Type B pancreatic cell (in vitro differentiated cells): ENCODE data around the gene LHB. TPM values are rescaled to one million over a fixed set of nuclear protein-coding genes. Genes with fewer than 3 reads are reported as not detected.
A peak's percentile ranks its signal among the peaks of the same experiment; 100 is the strongest.

Source experiments
- DNase-seq: peaks from one replicate; pipeline ENCODE4 v3.0.0; 2021; ENCODE audit warnings: mixed read lengths; ENCODE audit not compliant: unreplicated experiment; ENCODE audit errors: extremely low spot score
- H3K27ac Mint-ChIP-seq: 2 replicates; pipeline ENCODE4 v1.8.0; 2021; ENCODE audit warnings: mild to moderate bottlenecking, mixed read lengths
- H3K27me3 Mint-ChIP-seq: 2 replicates; pipeline ENCODE4 v1.8.0; 2021; ENCODE audit warnings: mixed read lengths
- H3K36me3 Mint-ChIP-seq: 2 replicates; pipeline ENCODE4 v1.8.0; 2021; ENCODE audit warnings: mixed read lengths
- H3K4me1 Mint-ChIP-seq: one replicate; pipeline ENCODE4 v1.8.0; 2021; ENCODE audit warnings: mixed read lengths; ENCODE audit not compliant: unreplicated experiment
- H3K4me3 Mint-ChIP-seq: 2 replicates; pipeline ENCODE4 v1.8.0; 2021; ENCODE audit warnings: mild to moderate bottlenecking, mixed read lengths
- H3K9me3 Mint-ChIP-seq: 2 replicates; pipeline ENCODE4 v1.8.0; 2021; ENCODE audit warnings: mixed read lengths
- microRNA-seq: library from miRNA; unstranded; fragments of <30 nt; microRNA quantifications from one replicate; pipeline ENCODE4, GENCODE V29; 2020
- total RNA-seq: library from RNA; stranded (reverse); gene quantifications from 2 replicates; pipeline ENCODE4 v1.2.1, GENCODE V29; 2021; ENCODE audit warnings: low replicate concordance
- TF ChIP-seq, protein P1 (sequence below): fragments of 200-600 bp; sonication (generic); conservative IDR thresholded peaks from 2 replicates; pipeline ENCODE4 v1.5.0; 2021; ENCODE audit warnings: antibody characterized with exemption, mild to moderate bottlenecking

Gene LHB
- total RNA-seq, 1 donor from 2014 or later = not detected

GRCh38 chr19:48968179-48968661 lies 48.7 kb downstream of the LHB start:
- TF ChIP-seq, protein P1, sequence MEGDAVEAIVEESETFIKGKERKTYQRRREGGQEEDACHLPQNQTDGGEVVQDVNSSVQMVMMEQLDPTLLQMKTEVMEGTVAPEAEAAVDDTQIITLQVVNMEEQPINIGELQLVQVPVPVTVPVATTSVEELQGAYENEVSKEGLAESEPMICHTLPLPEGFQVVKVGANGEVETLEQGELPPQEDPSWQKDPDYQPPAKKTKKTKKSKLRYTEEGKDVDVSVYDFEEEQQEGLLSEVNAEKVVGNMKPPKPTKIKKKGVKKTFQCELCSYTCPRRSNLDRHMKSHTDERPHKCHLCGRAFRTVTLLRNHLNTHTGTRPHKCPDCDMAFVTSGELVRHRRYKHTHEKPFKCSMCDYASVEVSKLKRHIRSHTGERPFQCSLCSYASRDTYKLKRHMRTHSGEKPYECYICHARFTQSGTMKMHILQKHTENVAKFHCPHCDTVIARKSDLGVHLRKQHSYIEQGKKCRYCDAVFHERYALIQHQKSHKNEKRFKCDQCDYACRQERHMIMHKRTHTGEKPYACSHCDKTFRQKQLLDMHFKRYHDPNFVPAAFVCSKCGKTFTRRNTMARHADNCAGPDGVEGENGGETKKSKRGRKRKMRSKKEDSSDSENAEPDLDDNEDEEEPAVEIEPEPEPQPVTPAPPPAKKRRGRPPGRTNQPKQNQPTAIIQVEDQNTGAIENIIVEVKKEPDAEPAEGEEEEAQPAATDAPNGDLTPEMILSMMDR = no peak
- Mint-ChIP-seq H3K9me3 (no peaks in the 10 kb centered on the region), H3K36me3 (peaks cover 23% of the 10 kb centered on the region), H3K27me3 (peaks cover 3% of the 10 kb centered on the region), H3K4me1 (peaks cover 25% of the 10 kb centered on the region), H3K27ac (peak overlapping the region; percentile 73), H3K4me3 (peak overlapping the region; percentile 98)
- DNase-seq = no peak

DNA sequence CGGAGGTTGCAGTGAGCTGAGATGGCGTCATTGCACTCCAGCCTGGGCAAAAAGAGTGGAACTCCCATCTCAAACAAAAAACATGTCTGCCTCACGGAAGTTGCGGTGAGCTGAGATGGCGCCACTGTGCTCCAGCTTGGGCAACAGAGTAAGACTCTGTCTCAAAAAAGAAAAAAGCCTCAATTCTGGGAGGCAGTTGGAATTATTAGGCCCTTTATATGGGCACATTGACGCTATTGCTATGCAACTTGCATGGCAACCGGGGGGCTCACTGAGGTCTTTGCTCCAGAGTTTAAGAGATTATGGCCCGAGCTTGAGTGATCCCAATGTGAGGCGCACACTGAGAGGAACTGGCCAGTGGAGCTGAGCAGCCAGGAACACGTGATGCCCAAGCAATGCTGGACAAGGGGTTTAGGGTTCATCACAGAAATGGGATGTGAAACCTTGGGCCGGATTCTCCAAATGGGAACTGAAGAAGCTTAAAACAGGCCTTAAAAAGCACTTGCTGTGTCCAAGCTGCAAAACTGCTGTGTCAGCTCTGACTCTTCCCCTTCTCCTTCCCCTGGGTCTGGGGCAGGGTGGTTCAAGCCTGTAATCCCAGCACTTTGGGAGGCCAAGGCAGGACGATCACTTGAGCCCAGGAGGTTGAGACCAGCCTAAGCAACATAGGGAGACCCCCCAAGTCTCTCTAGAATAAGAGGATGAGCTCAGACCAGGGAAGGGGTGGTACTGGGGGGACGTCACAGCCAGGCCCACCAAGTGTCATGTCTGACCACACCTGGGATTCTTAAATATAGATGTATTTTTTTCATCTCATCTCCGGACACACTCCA lies 49.3 kb downstream of the LHB start:
- Mint-ChIP-seq H3K4me1 (peaks cover 25% of the 10 kb centered on the region), H3K36me3 (peaks cover 23% of the 10 kb centered on the region), H3K27ac (peak overlapping the region; percentile 97), H3K4me3 (peak overlapping the region; percentile 98), H3K9me3 (no peaks in the 10 kb centered on the region), H3K27me3 (peaks cover 3% of the 10 kb centered on the region)
- DNase-seq = no peak
- TF ChIP-seq, protein P1 = no peak

GRCh38 chr19:48966541-48967345 lies 50.1 kb downstream of the LHB start:
- Mint-ChIP-seq H3K27me3 (peaks cover 3% of the 10 kb centered on the region), H3K36me3 (peaks cover 23% of the 10 kb centered on the region), H3K4me1 (peaks cover 29% of the 10 kb centered on the region), H3K4me3 (peak overlapping the region; percentile 98), H3K27ac (peak overlapping the region; percentile 97), H3K9me3 (no peaks in the 10 kb centered on the region)
- DNase-seq = no peak
- TF ChIP-seq, protein P1 = no peak

Small RNA genes lying within 50 kb of the gene (microRNA-seq; reads per million reads assigned to microRNA genes)
- gene MIR6798 = not detected

Other genes with a start within 250 kb of the LHB start
- 52.8 and 73.3 TPM in 2 replicates for gene BCAT2, start 206.1 kb downstream of the LHB start, total RNA-seq
- gene HSD17B14, start 180.6 kb downstream of the LHB start, total RNA-seq = 9.4 and 12.9 TPM in 2 replicates
- gene PLEKHA4, start 148.5 kb downstream of the LHB start, total RNA-seq = 15.8 and 45.4 TPM in 2 replicates
- 57.5 and 161 TPM in 2 replicates for gene PPP1R15A, start 144.7 kb downstream of the LHB start, total RNA-seq
- gene TULP2, start 118.3 kb downstream of the LHB start, total RNA-seq = not detected in 2 replicates
- 202 and 205 TPM in 2 replicates for gene NUCB1, start 116.8 kb downstream of the LHB start, total RNA-seq
- 1.4 and 3.4 TPM in 2 replicates for gene DHDH, start 83.4 kb downstream of the LHB start, total RNA-seq
- gene BAX, start 62.2 kb downstream of the LHB start, total RNA-seq = 161 and 201 TPM in 2 replicates
- gene FTL, start 51.8 kb downstream of the LHB start, total RNA-seq = 1,657 and 2,039 TPM in 2 replicates
- 62.1 and 64.8 TPM in 2 replicates for gene GYS1, start 23.8 kb downstream of the LHB start, total RNA-seq
- 72.6 and 99.5 TPM in 2 replicates for gene RUVBL2, start 23.2 kb downstream of the LHB start, total RNA-seq
- 6.1 TPM in 1 of 2 replicates, not detected in the other for gene CGB3, start 7.2 kb upstream of the LHB start, total RNA-seq
- gene CGB2, start 14.8 kb upstream of the LHB start, total RNA-seq = not detected in 2 replicates
- gene CGB1, start 19.8 kb upstream of the LHB start, total RNA-seq = not detected in 2 replicates
- 6.7 TPM in 1 of 2 replicates, not detected in the other for gene CGB5, start 26.8 kb upstream of the LHB start, total RNA-seq
- gene CGB8, start 32.0 kb upstream of the LHB start, total RNA-seq = 9.4 TPM in 1 of 2 replicates, not detected in the other
- gene CGB7, start 40.7 kb upstream of the LHB start, total RNA-seq = 1.9 and 3.6 TPM in 2 replicates
- 3.9 and 5.2 TPM in 2 replicates for gene NTF4, start 47.7 kb upstream of the LHB start, total RNA-seq
- not detected in 2 replicates for gene KCNA7, start 55.6 kb upstream of the LHB start, total RNA-seq
- 205 and 296 TPM in 2 replicates for gene SNRNP70, start 68.4 kb upstream of the LHB start, total RNA-seq
- gene LIN7B, start 97.3 kb upstream of the LHB start, total RNA-seq = 10.6 TPM in 2 replicates
- gene C19orf73, start 102.1 kb upstream of the LHB start, total RNA-seq = 2.3 and 2.6 TPM in 2 replicates
- gene PPFIA3, start 102.5 kb upstream of the LHB start, total RNA-seq = 15.2 and 17.8 TPM in 2 replicates
- gene HRC, start 138.3 kb upstream of the LHB start, total RNA-seq = 3.2 TPM in 1 of 2 replicates, not detected in the other
- gene TRPM4, start 140.7 kb upstream of the LHB start, total RNA-seq = 33.1 and 41.5 TPM in 2 replicates